OCI-LY1 (cell line): ENCODE measurements around the gene LEKR1.

Experiments
- H2AFZ ChIP-seq: fragments of 200-600 bp; sonication (generic), shearing (Covaris generic); 2 replicates; pipeline ENCODE4 v1.6.0; 2014; ENCODE audit warnings: antibody characterized with exemption, mild to moderate bottlenecking, low read length
- H3F3A ChIP-seq: fragments of 200-600 bp; sonication (generic), shearing (Covaris generic); 2 replicates; pipeline ENCODE4 v1.6.0; 2014; ENCODE audit warnings: mild to moderate bottlenecking, antibody characterized with exemption, low read length, moderate library complexity; ENCODE audit not compliant: insufficient read depth
- H3K27ac ChIP-seq: fragments of 200-600 bp; sonication (generic); 2 replicates; pipeline ENCODE4 v1.5.1; 2014; ENCODE audit warnings: low read length, mixed run types, mild to moderate bottlenecking, low read depth; ENCODE audit not compliant: poor library complexity, severe bottlenecking
- H3K27me3 ChIP-seq: fragments of 200-600 bp; sonication (generic); 2 replicates; pipeline ENCODE4 v1.6.0; 2014; ENCODE audit warnings: antibody characterized with exemption, mild to moderate bottlenecking, low read length, moderate library complexity; ENCODE audit not compliant: insufficient read depth
- H3K36me3 ChIP-seq: fragments of 200-600 bp; sonication (generic); 2 replicates; pipeline ENCODE4 v1.6.1; 2014; ENCODE audit warnings: mild to moderate bottlenecking, antibody characterized with exemption, low read length, moderate library complexity, mixed read lengths; ENCODE audit not compliant: insufficient read depth
- H3K4me1 ChIP-seq: fragments of 200-600 bp; sonication (generic); 2 replicates; pipeline ENCODE4 v1.5.1; 2014; ENCODE audit warnings: mild to moderate bottlenecking, low read length, moderate library complexity; ENCODE audit not compliant: insufficient read depth, severe bottlenecking
- H3K4me2 ChIP-seq: fragments of 200-600 bp; sonication (generic), shearing (Covaris generic); 2 replicates; pipeline ENCODE4 v1.6.1; 2014; ENCODE audit warnings: low read length
- H3K4me3 ChIP-seq: fragments of 200-600 bp; sonication (generic); 2 replicates; pipeline ENCODE4 v1.5.1; 2014; ENCODE audit warnings: low read length, low read depth, mild to moderate bottlenecking, mixed read lengths; ENCODE audit not compliant: poor library complexity, severe bottlenecking
- H3K79me2 ChIP-seq: fragments of 200-600 bp; shearing (Covaris generic); 2 replicates; pipeline ENCODE4 v1.6.1; 2016; ENCODE audit warnings: mixed run types, low read length, mixed read lengths; ENCODE audit not compliant: insufficient read depth
- H3K9ac ChIP-seq: fragments of 200-600 bp; sonication (generic), shearing (Covaris generic); 2 replicates; pipeline ENCODE4 v1.6.1; 2014; ENCODE audit warnings: mild to moderate bottlenecking, low read length, mixed read lengths
- H3K9me2 ChIP-seq: fragments of 200-600 bp; sonication (generic), shearing (Covaris generic); 2 replicates; pipeline ENCODE4 v1.6.1; 2014; ENCODE audit warnings: low read depth, mild to moderate bottlenecking, low read length, mixed read lengths
- H3K9me3 ChIP-seq: fragments of 200-600 bp; shearing (Covaris generic); 2 replicates; pipeline ENCODE4 v1.6.1; 2014; ENCODE audit warnings: low read length, mixed read lengths
- H4K20me1 ChIP-seq: fragments of 200-600 bp; sonication (generic), shearing (Covaris generic); 2 replicates; pipeline ENCODE4 v1.6.0; 2016; ENCODE audit warnings: mild to moderate bottlenecking, low read length; ENCODE audit not compliant: insufficient read depth
- EZH2 ChIP-seq: fragments of 200-600 bp; sonication (generic), shearing (Covaris generic); IDR thresholded peaks from 2 replicates; pipeline ENCODE4 v1.8.0; 2017; ENCODE audit warnings: borderline replicate concordance, mixed run types, mild to moderate bottlenecking, antibody characterized with exemption, low read length, moderate library complexity, mixed read lengths
- TF ChIP-seq, protein P1 (sequence below): fragments of 200-600 bp; sonication (generic), shearing (Covaris generic); IDR thresholded peaks from 2 replicates; pipeline ENCODE4 v1.5.1; 2017; ENCODE audit warnings: mild to moderate bottlenecking, antibody characterized with exemption, low read length, moderate library complexity, mixed read lengths

Gene LEKR1

GRCh38 chr3:157065201-157065600, 239.0 kb downstream of the LEKR1 start:
- TF ChIP-seq EZH2 = no peak
- TF ChIP-seq, protein P1, sequence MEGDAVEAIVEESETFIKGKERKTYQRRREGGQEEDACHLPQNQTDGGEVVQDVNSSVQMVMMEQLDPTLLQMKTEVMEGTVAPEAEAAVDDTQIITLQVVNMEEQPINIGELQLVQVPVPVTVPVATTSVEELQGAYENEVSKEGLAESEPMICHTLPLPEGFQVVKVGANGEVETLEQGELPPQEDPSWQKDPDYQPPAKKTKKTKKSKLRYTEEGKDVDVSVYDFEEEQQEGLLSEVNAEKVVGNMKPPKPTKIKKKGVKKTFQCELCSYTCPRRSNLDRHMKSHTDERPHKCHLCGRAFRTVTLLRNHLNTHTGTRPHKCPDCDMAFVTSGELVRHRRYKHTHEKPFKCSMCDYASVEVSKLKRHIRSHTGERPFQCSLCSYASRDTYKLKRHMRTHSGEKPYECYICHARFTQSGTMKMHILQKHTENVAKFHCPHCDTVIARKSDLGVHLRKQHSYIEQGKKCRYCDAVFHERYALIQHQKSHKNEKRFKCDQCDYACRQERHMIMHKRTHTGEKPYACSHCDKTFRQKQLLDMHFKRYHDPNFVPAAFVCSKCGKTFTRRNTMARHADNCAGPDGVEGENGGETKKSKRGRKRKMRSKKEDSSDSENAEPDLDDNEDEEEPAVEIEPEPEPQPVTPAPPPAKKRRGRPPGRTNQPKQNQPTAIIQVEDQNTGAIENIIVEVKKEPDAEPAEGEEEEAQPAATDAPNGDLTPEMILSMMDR = no peak
- peak overlapping the region; percentile 52; the same call in 1 of the 2 replicates for H3K4me2 ChIP-seq

GRCh38 chr3:157066335-157067098, 240.4 kb downstream of the LEKR1 start:
- Histone ChIP-seq H3K9me2 (no peaks in the 10 kb centered on the region), H3K9me3 (no peaks in the 10 kb centered on the region), H2AFZ (no peak overlapping the region), H3K36me3 (no peaks in the 10 kb centered on the region), H3K4me1 (peaks cover 57% of the 10 kb centered on the region), H3K9ac (peak overlapping the region; percentile 45; the same call in 1 of the 2 replicates), H3K79me2 (no peaks in the 10 kb centered on the region), H3F3A (no peaks in the 10 kb centered on the region), H3K4me2 (peak overlapping the region; percentile 52), H3K4me3 (peak overlapping the region; percentile 25), H3K27ac (peak overlapping the region; percentile 94), H4K20me1 (no peaks in the 10 kb centered on the region), H3K27me3 (no peaks in the 10 kb centered on the region)
- TF ChIP-seq EZH2 = no peak
- TF ChIP-seq, protein P1 = no peak

More at GRCh38 chr3:157065201-157065600, 239.0 kb downstream of the LEKR1 start:
- peak overlapping the region; percentile 94 for H3K27ac ChIP-seq
- H3K27me3 ChIP-seq = no peaks in the 10 kb centered on the region
- H3K9ac ChIP-seq = peak overlapping the region; percentile 45; the same call in 1 of the 2 replicates
- no peak overlapping the region for H3K4me3 ChIP-seq
- no peaks in the 10 kb centered on the region for H4K20me1 ChIP-seq
- no peaks in the 10 kb centered on the region for H3K36me3 ChIP-seq
- peaks cover 57% of the 10 kb centered on the region for H3K4me1 ChIP-seq
- no peaks in the 10 kb centered on the region for H3K79me2 ChIP-seq
- H3K9me2 ChIP-seq = no peaks in the 10 kb centered on the region
- H2AFZ ChIP-seq = no peak overlapping the region
- H3F3A ChIP-seq = no peaks in the 10 kb centered on the region
- no peaks in the 10 kb centered on the region for H3K9me3 ChIP-seq

DNA sequence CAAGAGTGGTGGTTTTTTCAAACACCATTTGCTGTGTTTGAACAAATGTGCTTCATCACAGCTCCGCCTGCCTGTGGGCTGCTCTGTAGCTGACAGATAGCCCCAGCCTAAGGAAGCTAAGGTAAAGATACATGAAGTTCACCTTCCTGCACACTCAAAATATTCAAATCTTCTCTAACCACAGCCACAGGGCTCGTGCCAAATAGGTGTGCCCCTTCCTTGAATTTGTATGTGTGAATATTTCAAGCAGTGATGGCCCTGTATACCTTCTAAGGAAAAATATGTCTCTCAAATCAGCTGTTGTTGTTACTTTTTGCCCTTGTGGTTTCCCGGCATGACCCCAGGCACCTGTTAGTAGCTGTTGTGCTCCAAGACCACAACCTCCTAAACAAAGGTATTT, 241.0 kb downstream of the LEKR1 start:
- Histone ChIP-seq H3K9me3 (no peaks in the 10 kb centered on the region), H3K4me1 (peaks cover 57% of the 10 kb centered on the region), H4K20me1 (no peaks in the 10 kb centered on the region), H3K79me2 (no peaks in the 10 kb centered on the region), H3K4me3 (peak overlapping the region; percentile 25), H2AFZ (no peak overlapping the region), H3K36me3 (no peaks in the 10 kb centered on the region), H3K4me2 (peak overlapping the region; percentile 52; the same call in 1 of the 2 replicates), H3K27ac (peak overlapping the region; percentile 94), H3F3A (no peaks in the 10 kb centered on the region), H3K9ac (peak overlapping the region; percentile 45; the same call in 1 of the 2 replicates), H3K9me2 (no peaks in the 10 kb centered on the region), H3K27me3 (no peaks in the 10 kb centered on the region)
- TF ChIP-seq, protein P1 = peak; percentile 51; the same call in 1 of the 2 replicates
- TF ChIP-seq EZH2 = no peak
